ENCODE results near the gene LGMN.

The LGMN gene

DNA sequence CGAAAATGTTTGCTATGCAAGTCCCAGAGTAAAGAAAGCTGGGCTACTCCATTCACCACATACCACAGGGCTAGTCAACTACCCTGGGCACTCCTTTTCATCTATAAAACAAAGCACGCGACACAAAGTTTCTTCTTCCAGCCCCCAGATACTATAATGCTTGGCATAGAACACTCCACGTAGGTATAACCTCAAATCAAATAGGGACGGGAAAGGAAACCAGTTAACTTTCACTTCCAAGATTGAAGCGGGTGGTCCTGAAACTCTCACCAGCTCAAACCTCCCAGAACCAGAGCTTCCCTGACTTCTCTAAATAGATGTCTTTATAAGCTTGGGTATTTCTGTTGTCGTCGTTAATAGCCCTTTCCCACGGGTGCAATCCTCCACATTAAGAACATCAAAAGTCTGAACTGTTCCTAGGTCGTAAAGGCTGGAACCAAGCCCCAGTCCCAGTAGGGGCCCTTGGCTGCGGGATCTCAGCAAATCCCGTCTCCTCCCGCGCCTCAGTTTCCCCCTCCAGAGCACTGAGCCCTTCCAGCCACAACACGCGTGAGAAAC, 647 bp downstream of the LGMN start:
- peak overlapping the region; percentile 62 for H3K4me3 ChIP-seq (replicated peaks; ENCODE audit: low read depth, low read length)
- TF ChIP-seq, protein P1, sequence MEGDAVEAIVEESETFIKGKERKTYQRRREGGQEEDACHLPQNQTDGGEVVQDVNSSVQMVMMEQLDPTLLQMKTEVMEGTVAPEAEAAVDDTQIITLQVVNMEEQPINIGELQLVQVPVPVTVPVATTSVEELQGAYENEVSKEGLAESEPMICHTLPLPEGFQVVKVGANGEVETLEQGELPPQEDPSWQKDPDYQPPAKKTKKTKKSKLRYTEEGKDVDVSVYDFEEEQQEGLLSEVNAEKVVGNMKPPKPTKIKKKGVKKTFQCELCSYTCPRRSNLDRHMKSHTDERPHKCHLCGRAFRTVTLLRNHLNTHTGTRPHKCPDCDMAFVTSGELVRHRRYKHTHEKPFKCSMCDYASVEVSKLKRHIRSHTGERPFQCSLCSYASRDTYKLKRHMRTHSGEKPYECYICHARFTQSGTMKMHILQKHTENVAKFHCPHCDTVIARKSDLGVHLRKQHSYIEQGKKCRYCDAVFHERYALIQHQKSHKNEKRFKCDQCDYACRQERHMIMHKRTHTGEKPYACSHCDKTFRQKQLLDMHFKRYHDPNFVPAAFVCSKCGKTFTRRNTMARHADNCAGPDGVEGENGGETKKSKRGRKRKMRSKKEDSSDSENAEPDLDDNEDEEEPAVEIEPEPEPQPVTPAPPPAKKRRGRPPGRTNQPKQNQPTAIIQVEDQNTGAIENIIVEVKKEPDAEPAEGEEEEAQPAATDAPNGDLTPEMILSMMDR (IDR thresholded peaks at IDR 0.05; ENCODE audit: low read length, missing control alignments): no peak
- DNase-seq (ENCODE audit: low read depth): peak; percentile 15

- H3K4me3 ChIP-seq (replicated peaks; ENCODE audit: low read depth, low read length): no peak overlapping the region
- TF ChIP-seq, protein P1 (IDR thresholded peaks at IDR 0.05; ENCODE audit: low read length, missing control alignments): no peak
- DNase-seq (ENCODE audit: low read depth): no peak
These were observed 4.2 kb downstream of the LGMN start for GRCh38 chr14:92744198-92744597.

GRCh38 chr14:92740440-92740839, 8.0 kb downstream of the LGMN start:
- TF ChIP-seq, protein P1 (IDR thresholded peaks at IDR 0.05; ENCODE audit: low read length, missing control alignments): no peak
- DNase-seq (ENCODE audit: low read depth): no peak
- no peak overlapping the region for H3K4me3 ChIP-seq (replicated peaks; ENCODE audit: low read depth, low read length)

DNA sequence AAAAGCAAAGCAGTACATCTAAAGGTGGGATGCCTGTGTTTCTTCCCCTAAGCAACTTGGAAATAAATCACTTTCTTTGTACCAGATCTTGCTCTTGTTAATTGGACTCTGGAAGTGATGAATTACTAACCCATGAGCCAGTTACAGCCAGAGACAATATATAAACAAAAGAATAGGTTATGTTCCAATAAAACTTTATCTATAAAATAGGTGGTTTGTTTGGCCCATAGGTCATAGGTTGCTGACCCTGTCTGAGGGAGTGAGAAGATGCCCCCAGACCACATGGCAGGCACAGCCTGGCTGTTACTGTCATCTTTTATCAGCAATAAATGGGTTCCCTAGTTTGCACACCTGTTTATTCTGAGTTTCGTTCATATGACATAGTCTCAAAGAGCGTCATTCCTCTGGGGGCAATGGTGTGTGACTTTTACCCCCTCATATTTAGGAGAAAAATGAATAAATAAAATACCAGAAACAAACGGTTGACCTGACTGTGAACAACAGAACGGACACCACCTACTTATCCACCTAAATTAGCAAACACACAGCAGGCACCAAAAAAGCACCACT, 10.7 kb downstream of the LGMN start:
- TF ChIP-seq, protein P1 (IDR thresholded peaks at IDR 0.05; ENCODE audit: low read length, missing control alignments): no peak
- no peak for DNase-seq (ENCODE audit: low read depth)
- H3K4me3 ChIP-seq (replicated peaks; ENCODE audit: low read depth, low read length): no peak overlapping the region

- no peak for DNase-seq (ENCODE audit: low read depth)
- H3K4me3 ChIP-seq (replicated peaks; ENCODE audit: low read depth, low read length): no peak overlapping the region
- TF ChIP-seq, protein P1 (IDR thresholded peaks at IDR 0.05; ENCODE audit: low read length, missing control alignments): no peak
These were observed 11.2 kb downstream of the LGMN start for GRCh38 chr14:92737206-92737605.

DNA sequence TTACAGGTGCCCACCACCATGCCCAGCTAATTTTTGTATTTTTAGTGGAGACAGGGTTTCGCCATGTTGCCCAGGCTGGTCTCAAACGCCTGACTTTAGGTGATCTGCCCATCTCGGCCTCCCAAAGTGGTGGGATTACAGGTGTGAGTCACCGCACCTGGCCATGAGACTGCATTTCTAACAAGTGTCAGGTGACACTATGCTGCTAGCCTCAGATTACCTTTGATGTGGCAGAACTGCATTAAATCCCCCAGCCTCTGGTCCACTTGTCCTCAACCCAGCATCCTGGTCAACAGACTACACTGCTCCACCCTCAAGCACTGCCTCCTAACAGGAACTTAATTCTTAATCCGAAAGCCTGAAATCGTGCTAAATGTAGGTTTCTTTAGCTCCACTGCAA, 13.1 kb downstream of the LGMN start:
- no peak for DNase-seq (ENCODE audit: low read depth)
- TF ChIP-seq, protein P1 (IDR thresholded peaks at IDR 0.05; ENCODE audit: low read length, missing control alignments): no peak
- no peak overlapping the region for H3K4me3 ChIP-seq (replicated peaks; ENCODE audit: low read depth, low read length)

DNA sequence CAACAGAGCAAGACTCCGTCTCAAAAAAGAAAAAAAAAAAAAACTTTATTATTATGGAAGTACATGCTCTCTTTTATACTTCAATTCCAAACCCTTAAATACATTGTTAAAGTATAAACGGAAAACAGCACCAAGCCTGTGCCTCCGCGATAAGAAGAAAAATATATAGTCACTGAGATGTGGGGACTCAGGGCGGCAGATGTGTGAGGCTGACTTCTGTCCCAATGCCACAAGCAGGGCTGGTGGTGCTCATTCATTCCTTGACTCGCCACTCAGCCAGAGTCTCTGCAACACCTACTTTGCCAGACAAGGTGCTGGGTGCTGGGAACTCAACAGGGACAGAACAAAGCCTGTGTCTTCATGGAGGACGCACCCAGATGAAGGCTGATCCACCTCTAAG, 13.8 kb downstream of the LGMN start:
- TF ChIP-seq, protein P1 (IDR thresholded peaks at IDR 0.05; ENCODE audit: low read length, missing control alignments): no peak
- DNase-seq (ENCODE audit: low read depth): no peak
- no peak overlapping the region for H3K4me3 ChIP-seq (replicated peaks; ENCODE audit: low read depth, low read length)
